Neural progenitor cell (in vitro differentiated cells): ENCODE data around the gene IRX5.

Experiments used
- EZH2phosphoT487 ChIP-seq: fragments of 200-600 bp; sonication (generic); IDR thresholded peaks from 2 replicates; pipeline ENCODE4 v1.6.1; 2017; ENCODE audit warnings: antibody characterized with exemption
- TF ChIP-seq, protein P1 (sequence below): fragments of 200-600 bp; sonication (generic); IDR thresholded peaks from 2 replicates; pipeline ENCODE4 v1.5.1; 2017; ENCODE audit warnings: antibody characterized with exemption, mild to moderate bottlenecking

- TF ChIP-seq, protein P1, sequence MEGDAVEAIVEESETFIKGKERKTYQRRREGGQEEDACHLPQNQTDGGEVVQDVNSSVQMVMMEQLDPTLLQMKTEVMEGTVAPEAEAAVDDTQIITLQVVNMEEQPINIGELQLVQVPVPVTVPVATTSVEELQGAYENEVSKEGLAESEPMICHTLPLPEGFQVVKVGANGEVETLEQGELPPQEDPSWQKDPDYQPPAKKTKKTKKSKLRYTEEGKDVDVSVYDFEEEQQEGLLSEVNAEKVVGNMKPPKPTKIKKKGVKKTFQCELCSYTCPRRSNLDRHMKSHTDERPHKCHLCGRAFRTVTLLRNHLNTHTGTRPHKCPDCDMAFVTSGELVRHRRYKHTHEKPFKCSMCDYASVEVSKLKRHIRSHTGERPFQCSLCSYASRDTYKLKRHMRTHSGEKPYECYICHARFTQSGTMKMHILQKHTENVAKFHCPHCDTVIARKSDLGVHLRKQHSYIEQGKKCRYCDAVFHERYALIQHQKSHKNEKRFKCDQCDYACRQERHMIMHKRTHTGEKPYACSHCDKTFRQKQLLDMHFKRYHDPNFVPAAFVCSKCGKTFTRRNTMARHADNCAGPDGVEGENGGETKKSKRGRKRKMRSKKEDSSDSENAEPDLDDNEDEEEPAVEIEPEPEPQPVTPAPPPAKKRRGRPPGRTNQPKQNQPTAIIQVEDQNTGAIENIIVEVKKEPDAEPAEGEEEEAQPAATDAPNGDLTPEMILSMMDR = peak; percentile 71
- TF ChIP-seq EZH2phosphoT487 = peak; percentile 42
These were observed 4.0 kb downstream of the IRX5 start for GRCh38 chr16:54934481-54935265.
